ENCODE measurements around the gene ZNF285. TPM values are rescaled to one million over a fixed set of nuclear protein-coding genes. Genes with fewer than 3 reads are reported as not detected.
"Not testable (repeated sequence)": the region's sequence is repeated elsewhere in the genome, so short reads cannot be mapped to it uniquely, and the experiment has no call there.

Gene ZNF285
- 9.8 to 11.6 TPM (median 11.2 TPM) in 3 replicates for total RNA-seq

GRCh38 chr19:44401139-44402115 is at the start of gene ZNF285:
Gene ZNF285 (minus strand): TSS chr19:44401608. CDS start chr19:44397213, 4,395 bp downstream.
- H3K9me3 Mint-ChIP-seq, result peaks cover 32% of the 10 kb centered on the region
- no peaks in the 10 kb centered on the region for H3K27me3 Mint-ChIP-seq (ENCODE audit: low read depth)
- peak within 1 kb of the TSS; percentile 96 for H3K4me3 Mint-ChIP-seq
- TF ChIP-seq CTCF (IDR thresholded peaks at IDR 0.05; ENCODE audit: unreplicated experiment), result no peak
- DNase-seq (ENCODE audit: low spot score in 2 of 2, unreplicated experiment in 2 of 2), result peak; percentile 82 to 89
- peak within 1 kb of the TSS; percentile 91 for H3K27ac Mint-ChIP-seq
- H3K4me1 Mint-ChIP-seq, result peaks cover 10% of the 10 kb centered on the region
- H3K36me3 Mint-ChIP-seq, result peaks cover 16% of the 10 kb centered on the region

GRCh38 chr19:44447916-44448674 is 46.7 kb upstream of the ZNF285 start, which contains the start of gene ZNF229:
Gene ZNF229 (minus strand): TSS chr19:44448472. CDS start chr19:44442847, 5,625 bp downstream.
- TF ChIP-seq CTCF (IDR thresholded peaks at IDR 0.05; ENCODE audit: unreplicated experiment), result no peak
- Mint-ChIP-seq H3K27me3 (ENCODE audit: low read depth) (no peaks in the 10 kb centered on the region), H3K36me3 (peaks cover 36% of the 10 kb centered on the region)

GRCh38 chr19:44438441-44438840 is 37.0 kb upstream of the ZNF285 start:
- Mint-ChIP-seq H3K27me3 (ENCODE audit: low read depth) (no peaks in the 10 kb centered on the region), H3K9me3 (peaks cover 62% of the 10 kb centered on the region), H3K36me3 (peaks cover 66% of the 10 kb centered on the region), H3K4me1 (no peaks in the 10 kb centered on the region), H3K4me3 (no peak overlapping the region), H3K27ac (no peak overlapping the region)
- no peak for TF ChIP-seq CTCF (IDR thresholded peaks at IDR 0.05; ENCODE audit: unreplicated experiment)
- no peak for DNase-seq (ENCODE audit: low spot score in 2 of 2, unreplicated experiment in 2 of 2)

More at GRCh38 chr19:44447916-44448674, 46.7 kb upstream of the ZNF285 start, which contains the start of gene ZNF229:
- peak; percentile 54 to 66 for DNase-seq (ENCODE audit: low spot score in 2 of 2, unreplicated experiment in 2 of 2)
- Mint-ChIP-seq H3K4me3 (peak within 1 kb of the TSS; percentile 85), H3K9me3 (peaks cover 63% of the 10 kb centered on the region), H3K4me1 (peaks cover 5% of the 10 kb centered on the region), H3K27ac (peak within 1 kb of the TSS; percentile 92)

- Mint-ChIP-seq H3K9me3 (peaks cover 66% of the 10 kb centered on the region), H3K4me3 (no peak overlapping the region), H3K36me3 (peaks cover 68% of the 10 kb centered on the region), H3K4me1 (no peaks in the 10 kb centered on the region), H3K27ac (no peak overlapping the region), H3K27me3 (ENCODE audit: low read depth) (no peaks in the 10 kb centered on the region)
- no peak for DNase-seq (ENCODE audit: low spot score in 2 of 2, unreplicated experiment in 2 of 2)
- no peak for TF ChIP-seq CTCF (IDR thresholded peaks at IDR 0.05; ENCODE audit: unreplicated experiment)
Measured at GRCh38 chr19:44435441-44435840, 34.0 kb upstream of the ZNF285 start.

GRCh38 chr19:44430956-44431355 is 29.5 kb upstream of the ZNF285 start:
- no peak overlapping the region for H3K4me3 Mint-ChIP-seq
- H3K36me3 Mint-ChIP-seq, result peaks cover 76% of the 10 kb centered on the region
- no peak overlapping the region for H3K27ac Mint-ChIP-seq
- H3K9me3 Mint-ChIP-seq, result peaks cover 86% of the 10 kb centered on the region
- no peak for TF ChIP-seq CTCF (IDR thresholded peaks at IDR 0.05; ENCODE audit: unreplicated experiment)
- no peaks in the 10 kb centered on the region for H3K4me1 Mint-ChIP-seq
- no peak for DNase-seq (ENCODE audit: low spot score in 2 of 2, unreplicated experiment in 2 of 2)
- no peaks in the 10 kb centered on the region for H3K27me3 Mint-ChIP-seq (ENCODE audit: low read depth)

GRCh38 chr19:44415553-44415952 is 14.1 kb upstream of the ZNF285 start:
- H3K4me3 Mint-ChIP-seq; H3K36me3 Mint-ChIP-seq; H3K4me1 Mint-ChIP-seq; H3K27me3 Mint-ChIP-seq (ENCODE audit: low read depth); DNase-seq (ENCODE audit: low spot score in 2 of 2, unreplicated experiment in 2 of 2); H3K27ac Mint-ChIP-seq: not testable (repeated sequence)
- peaks cover 51% of the 10 kb centered on the region for H3K9me3 Mint-ChIP-seq

- not testable (repeated sequence) for H3K27ac Mint-ChIP-seq; H3K4me1 Mint-ChIP-seq; H3K4me3 Mint-ChIP-seq; H3K27me3 Mint-ChIP-seq (ENCODE audit: low read depth); DNase-seq (ENCODE audit: low spot score in 2 of 2, unreplicated experiment in 2 of 2)
- Mint-ChIP-seq H3K36me3 (peaks cover 82% of the 10 kb centered on the region), H3K9me3 (peaks cover 65% of the 10 kb centered on the region)
Measured at GRCh38 chr19:44389268-44389667, 12.1 kb downstream of the ZNF285 start.
